Measurements from ENCODE around the gene UBQLN3. TPM values are rescaled to one million over a fixed set of nuclear protein-coding genes. Genes with fewer than 3 reads are reported as not detected.

Gene UBQLN3
- total RNA-seq, 4 donors from 2014 or later, result not detected

GRCh38 chr11:5499671-5500070 lies 10.1 kb downstream of the UBQLN3 start:
- Histone ChIP-seq H3K4me3 (no peak overlapping the region), H3K9me3 (no peaks in the 10 kb centered on the region), H3K27me3 (no peaks in the 10 kb centered on the region), H3K36me3 (no peaks in the 10 kb centered on the region), H3K4me1 (no peaks in the 10 kb centered on the region), H3K27ac (no peak overlapping the region)
- 45 to 71% methylated on average over 2 of the region's 2 CpGs for WGBS, 2 donors
- intact Hi-C loops (cut with DNase I), result no loop called here
- TF ChIP-seq, protein P1, sequence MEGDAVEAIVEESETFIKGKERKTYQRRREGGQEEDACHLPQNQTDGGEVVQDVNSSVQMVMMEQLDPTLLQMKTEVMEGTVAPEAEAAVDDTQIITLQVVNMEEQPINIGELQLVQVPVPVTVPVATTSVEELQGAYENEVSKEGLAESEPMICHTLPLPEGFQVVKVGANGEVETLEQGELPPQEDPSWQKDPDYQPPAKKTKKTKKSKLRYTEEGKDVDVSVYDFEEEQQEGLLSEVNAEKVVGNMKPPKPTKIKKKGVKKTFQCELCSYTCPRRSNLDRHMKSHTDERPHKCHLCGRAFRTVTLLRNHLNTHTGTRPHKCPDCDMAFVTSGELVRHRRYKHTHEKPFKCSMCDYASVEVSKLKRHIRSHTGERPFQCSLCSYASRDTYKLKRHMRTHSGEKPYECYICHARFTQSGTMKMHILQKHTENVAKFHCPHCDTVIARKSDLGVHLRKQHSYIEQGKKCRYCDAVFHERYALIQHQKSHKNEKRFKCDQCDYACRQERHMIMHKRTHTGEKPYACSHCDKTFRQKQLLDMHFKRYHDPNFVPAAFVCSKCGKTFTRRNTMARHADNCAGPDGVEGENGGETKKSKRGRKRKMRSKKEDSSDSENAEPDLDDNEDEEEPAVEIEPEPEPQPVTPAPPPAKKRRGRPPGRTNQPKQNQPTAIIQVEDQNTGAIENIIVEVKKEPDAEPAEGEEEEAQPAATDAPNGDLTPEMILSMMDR (IDR thresholded peaks at IDR 0.05), result no peak
- TF ChIP-seq POLR2A (IDR thresholded peaks at IDR 0.05), result no peak
- DNase-seq, result no peak

GRCh38 chr11:5489576-5490357 lies 20.0 kb downstream of the UBQLN3 start:
- no peak overlapping the region for H3K27ac ChIP-seq
- intact Hi-C loops (cut with DNase I), result no loop called here
- TF ChIP-seq, protein P1 (IDR thresholded peaks at IDR 0.05), result no peak
- TF ChIP-seq POLR2A (IDR thresholded peaks at IDR 0.05), result no peak
- H3K9me3 ChIP-seq, result no peaks in the 10 kb centered on the region
- no peak overlapping the region for H3K4me3 ChIP-seq
- no peaks in the 10 kb centered on the region for H3K27me3 ChIP-seq
- WGBS, 2 donors, result 43 to 46% methylated on average over 4 to 5 of the region's 5 CpGs
- H3K36me3 ChIP-seq, result no peaks in the 10 kb centered on the region
- no peak for DNase-seq
- no peaks in the 10 kb centered on the region for H3K4me1 ChIP-seq

GRCh38 chr11:5488798-5489399 lies 20.9 kb downstream of the UBQLN3 start:
- no peak overlapping the region for H3K4me3 ChIP-seq
- H3K27me3 ChIP-seq, result no peaks in the 10 kb centered on the region
- intact Hi-C loops (cut with DNase I), result no loop called here
- no peaks in the 10 kb centered on the region for H3K36me3 ChIP-seq
- 92 to 100% methylated on average over 4 of the region's 4 CpGs for WGBS, 2 donors
- no peaks in the 10 kb centered on the region for H3K9me3 ChIP-seq
- no peaks in the 10 kb centered on the region for H3K4me1 ChIP-seq
- DNase-seq, result no peak
- TF ChIP-seq POLR2A (IDR thresholded peaks at IDR 0.05), result no peak
- TF ChIP-seq, protein P1 (IDR thresholded peaks at IDR 0.05), result no peak
- H3K27ac ChIP-seq, result no peak overlapping the region

- H3K36me3 ChIP-seq, result no peaks in the 10 kb centered on the region
- intact Hi-C loops (cut with DNase I), result no loop called here
- no peaks in the 10 kb centered on the region for H3K27me3 ChIP-seq
- H3K4me3 ChIP-seq, result no peak within 1 kb of the TSS
- TF ChIP-seq, protein P1 (IDR thresholded peaks at IDR 0.05), result no peak
- TF ChIP-seq POLR2A (IDR thresholded peaks at IDR 0.05), result no peak
- no peak for DNase-seq
- no peaks in the 10 kb centered on the region for H3K4me1 ChIP-seq
- H3K9me3 ChIP-seq, result no peaks in the 10 kb centered on the region
- H3K27ac ChIP-seq, result no peak within 1 kb of the TSS
Measured at GRCh38 chr11:5488385-5488784, 21.4 kb downstream of the UBQLN3 start, which contains the start of gene OR52D1. OR52D1 (plus strand) TSS chr11:5488685; CDS start chr11:5488707, 22 bp downstream.

DNA sequence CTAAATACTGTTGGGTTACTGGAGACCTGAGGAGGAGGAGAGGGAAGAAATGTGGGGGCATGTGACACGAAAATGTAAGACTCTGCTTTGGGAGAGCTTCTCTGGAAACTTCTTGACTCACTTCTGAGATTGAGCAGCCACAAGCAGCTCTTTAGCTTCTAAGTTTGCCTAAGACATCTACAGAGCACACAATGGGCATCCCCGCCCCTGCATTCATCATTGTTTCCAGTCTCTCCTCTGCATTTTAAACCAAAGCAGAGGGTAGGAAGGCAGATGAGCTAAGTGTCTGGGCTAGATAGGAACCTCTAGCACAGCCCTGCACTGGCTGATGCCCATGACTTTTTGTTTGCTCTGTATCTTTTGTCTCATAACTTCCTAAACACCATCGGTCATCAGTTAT lies 23.3 kb downstream of the UBQLN3 start:
- no peaks in the 10 kb centered on the region for H3K36me3 ChIP-seq
- no peak overlapping the region for H3K27ac ChIP-seq
- WGBS, 2 donors, result 55 to 64% methylated on average over 3 of the region's 3 CpGs
- H3K27me3 ChIP-seq, result no peaks in the 10 kb centered on the region
- intact Hi-C loops (cut with DNase I), result no loop called here
- H3K4me3 ChIP-seq, result no peak overlapping the region
- H3K4me1 ChIP-seq, result no peaks in the 10 kb centered on the region
- no peak for TF ChIP-seq POLR2A (IDR thresholded peaks at IDR 0.05)
- TF ChIP-seq, protein P1 (IDR thresholded peaks at IDR 0.05), result no peak
- no peak for DNase-seq
- H3K9me3 ChIP-seq, result no peaks in the 10 kb centered on the region

Measured in esophagus squamous epithelium (tissue), 5 donors.